ENCODE results near the gene POLR2H. TPM values are rescaled to one million over a fixed set of nuclear protein-coding genes. Genes with fewer than 3 reads are reported as not detected.
A peak's percentile ranks its signal among the peaks of the same experiment; 100 is the strongest.

Gene POLR2H
- polyA plus RNA-seq, 1 of the 3 experiments (the other 2 are of a cell fraction): 206 TPM

DNA sequence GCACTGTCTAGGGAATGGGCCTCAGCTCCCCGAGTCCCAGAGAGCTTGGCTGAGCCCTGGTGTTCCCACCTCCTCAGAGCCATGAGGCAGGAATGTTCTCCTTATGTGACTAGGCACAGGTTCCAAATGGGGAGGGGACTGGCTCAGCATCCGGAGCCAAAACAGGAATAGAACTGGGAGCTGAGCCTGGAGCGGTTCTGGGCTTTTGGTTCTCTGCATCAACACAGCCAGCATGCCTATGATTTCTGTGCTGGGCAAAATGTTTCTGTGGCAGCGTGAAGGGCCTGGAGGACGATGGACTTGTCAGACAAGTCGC lies 24.2 kb upstream of the POLR2H start, which contains the start of gene FAM131A:
Gene FAM131A, plus strand, starts transcription at position 202 of the 316 bp plus-strand sequence. Its CDS starts 31 bp downstream, at position 233.
- 58% methylated on average over 6 of the region's 6 CpGs for whole genome bisulfite sequencing (ENCODE audit: low lambda C conversion rate)
- Histone ChIP-seq H3F3A (replicated peaks; ENCODE audit: insufficient read depth) (peaks cover 36% of the 10 kb centered on the region), H3K36me3 (replicated peaks in 1 of 2; ENCODE audit: control insufficient read depth in 1 of 2, insufficient read depth in 2 of 2, low read length in 1 of 2) (peaks cover 19 to 35% of the 10 kb centered on the region in 2 experiments), H3K9me2 (no peaks in the 10 kb centered on the region), H3K79me2 (ENCODE audit: insufficient read depth) (peaks cover 74% of the 10 kb centered on the region), H3K27ac (ENCODE audit: low read depth in 2 of 2, low read length in 1 of 2) (peak within 1 kb of the TSS; percentile 90 to 92), H3K27me3 (ENCODE audit: insufficient read depth) (no peaks in the 10 kb centered on the region), H3K9ac (peak within 1 kb of the TSS; percentile 83), H3K9me3 (no peaks in the 10 kb centered on the region), H3K4me1 (ENCODE audit: control insufficient read depth in 1 of 2, insufficient read depth in 2 of 2, low read depth in 1 of 2, low read length in 1 of 2) (peaks cover 37 to 45% of the 10 kb centered on the region in 2 experiments; a peak in 3 of 4 replicates), H2AFZ (ENCODE audit: low read depth) (no peak within 1 kb of the TSS), H3K4me2 (peak within 1 kb of the TSS; percentile 85), H3K4me3 (ENCODE audit: low read depth in 2 of 2, low read length in 1 of 2) (peak within 1 kb of the TSS; percentile 72 to 74), H4K20me1 (ENCODE audit: insufficient read depth) (peaks cover 19% of the 10 kb centered on the region)
- TF ChIP-seq, protein P1, sequence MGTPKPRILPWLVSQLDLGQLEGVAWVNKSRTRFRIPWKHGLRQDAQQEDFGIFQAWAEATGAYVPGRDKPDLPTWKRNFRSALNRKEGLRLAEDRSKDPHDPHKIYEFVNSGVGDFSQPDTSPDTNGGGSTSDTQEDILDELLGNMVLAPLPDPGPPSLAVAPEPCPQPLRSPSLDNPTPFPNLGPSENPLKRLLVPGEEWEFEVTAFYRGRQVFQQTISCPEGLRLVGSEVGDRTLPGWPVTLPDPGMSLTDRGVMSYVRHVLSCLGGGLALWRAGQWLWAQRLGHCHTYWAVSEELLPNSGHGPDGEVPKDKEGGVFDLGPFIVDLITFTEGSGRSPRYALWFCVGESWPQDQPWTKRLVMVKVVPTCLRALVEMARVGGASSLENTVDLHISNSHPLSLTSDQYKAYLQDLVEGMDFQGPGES (IDR thresholded peaks at IDR 0.05; ENCODE audit: low read depth, low read length): no peak
- no peak for TF ChIP-seq POLR2AphosphoS5 (IDR thresholded peaks at IDR 0.05; ENCODE audit: low read depth, low read length)
- CTCF ChIA-PET: interaction anchor here (0.7 to 5.2 kb wide), 5 partner anchors 8 to 53 kb away, joined by 3 to 63 read pairs (median 4); no protein-coding TSS in a partner anchor
- POLR2A ChIA-PET: interaction anchor here (0.7 to 3.1 kb wide), 7 partner anchors 8 to 31 kb away, joined by 3 to 19 read pairs (median 4); partner anchors contain the start of genes CLCN2 and POLR2H
- no peak for DNase-seq

DNA sequence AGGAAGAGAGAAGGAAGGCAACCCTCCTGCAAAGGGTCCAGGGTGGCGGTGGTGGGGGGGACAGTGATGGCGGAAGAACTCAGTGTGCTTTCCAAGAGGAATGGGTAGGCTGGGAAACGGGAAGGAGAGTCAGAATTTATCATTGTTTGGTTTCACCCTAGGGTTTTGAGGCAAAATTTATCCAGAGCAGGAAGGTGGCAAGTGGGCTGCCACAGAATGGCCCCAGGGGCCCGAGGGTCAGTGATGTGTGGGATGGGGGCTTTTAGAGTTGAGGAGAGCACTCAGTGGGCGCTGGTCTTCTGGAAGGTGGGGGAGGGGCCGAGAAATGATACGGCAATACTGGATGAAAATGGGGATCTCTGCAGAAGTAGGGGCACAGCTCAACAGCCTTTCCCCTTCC lies 23.5 kb upstream of the POLR2H start:
- H2AFZ ChIP-seq (ENCODE audit: low read depth): no peak overlapping the region
- H3K4me1 ChIP-seq (ENCODE audit: control insufficient read depth in 1 of 2, insufficient read depth in 2 of 2, low read depth in 1 of 2, low read length in 1 of 2): peaks cover 37 to 40% of the 10 kb centered on the region in 2 experiments; a peak in 3 of 4 replicates
- 36% methylated on average over 7 of the region's 7 CpGs for WGBS (ENCODE audit: low lambda C conversion rate)

More for the DNA sequence above, 23.5 kb upstream of the POLR2H start:
- Histone ChIP-seq H3K4me2 (peak overlapping the region; percentile 85), H3K9me3 (no peaks in the 10 kb centered on the region), H3K4me3 (ENCODE audit: low read depth in 2 of 2, low read length in 1 of 2) (peak overlapping the region; percentile 72 to 74), H3K9ac (peak overlapping the region; percentile 83), H3K79me2 (ENCODE audit: insufficient read depth) (peaks cover 69% of the 10 kb centered on the region), H4K20me1 (ENCODE audit: insufficient read depth) (peaks cover 15% of the 10 kb centered on the region), H3K9me2 (no peaks in the 10 kb centered on the region), H3F3A (replicated peaks; ENCODE audit: insufficient read depth) (peaks cover 33% of the 10 kb centered on the region), H3K27ac (ENCODE audit: low read depth in 2 of 2, low read length in 1 of 2) (peak overlapping the region; percentile 90 to 92), H3K36me3 (replicated peaks in 1 of 2; ENCODE audit: control insufficient read depth in 1 of 2, insufficient read depth in 2 of 2, low read length in 1 of 2) (peaks cover 15 to 36% of the 10 kb centered on the region in 2 experiments), H3K27me3 (ENCODE audit: insufficient read depth) (no peaks in the 10 kb centered on the region)
- no peak for DNase-seq
- TF ChIP-seq TAF1 (IDR thresholded peaks at IDR 0.05; ENCODE audit: borderline replicate concordance, low read depth, low read length) (no peak), ELF1 (IDR thresholded peaks at IDR 0.05) (no peak), EZH2phosphoT487 (IDR thresholded peaks at IDR 0.05; ENCODE audit: borderline replicate concordance, low read depth) (no peak), YY1 (IDR thresholded peaks at IDR 0.05; ENCODE audit: low read depth) (no peak), POLR2AphosphoS5 (IDR thresholded peaks at IDR 0.05; ENCODE audit: low read depth, low read length) (no peak), NFIC (IDR thresholded peaks at IDR 0.05; ENCODE audit: borderline replicate concordance) (no peak), RCOR1 (IDR thresholded peaks at IDR 0.05; ENCODE audit: low read length) (no peak), MEF2A (IDR thresholded peaks at IDR 0.05; ENCODE audit: borderline replicate concordance, low read depth) (no peak)
- TF ChIP-seq, protein P2, sequence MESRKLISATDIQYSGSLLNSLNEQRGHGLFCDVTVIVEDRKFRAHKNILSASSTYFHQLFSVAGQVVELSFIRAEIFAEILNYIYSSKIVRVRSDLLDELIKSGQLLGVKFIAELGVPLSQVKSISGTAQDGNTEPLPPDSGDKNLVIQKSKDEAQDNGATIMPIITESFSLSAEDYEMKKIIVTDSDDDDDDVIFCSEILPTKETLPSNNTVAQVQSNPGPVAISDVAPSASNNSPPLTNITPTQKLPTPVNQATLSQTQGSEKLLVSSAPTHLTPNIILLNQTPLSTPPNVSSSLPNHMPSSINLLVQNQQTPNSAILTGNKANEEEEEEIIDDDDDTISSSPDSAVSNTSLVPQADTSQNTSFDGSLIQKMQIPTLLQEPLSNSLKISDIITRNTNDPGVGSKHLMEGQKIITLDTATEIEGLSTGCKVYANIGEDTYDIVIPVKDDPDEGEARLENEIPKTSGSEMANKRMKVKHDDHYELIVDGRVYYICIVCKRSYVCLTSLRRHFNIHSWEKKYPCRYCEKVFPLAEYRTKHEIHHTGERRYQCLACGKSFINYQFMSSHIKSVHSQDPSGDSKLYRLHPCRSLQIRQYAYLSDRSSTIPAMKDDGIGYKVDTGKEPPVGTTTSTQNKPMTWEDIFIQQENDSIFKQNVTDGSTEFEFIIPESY (IDR thresholded peaks at IDR 0.05; ENCODE audit: borderline replicate concordance, low read depth): no peak
- TF ChIP-seq, protein P3, sequence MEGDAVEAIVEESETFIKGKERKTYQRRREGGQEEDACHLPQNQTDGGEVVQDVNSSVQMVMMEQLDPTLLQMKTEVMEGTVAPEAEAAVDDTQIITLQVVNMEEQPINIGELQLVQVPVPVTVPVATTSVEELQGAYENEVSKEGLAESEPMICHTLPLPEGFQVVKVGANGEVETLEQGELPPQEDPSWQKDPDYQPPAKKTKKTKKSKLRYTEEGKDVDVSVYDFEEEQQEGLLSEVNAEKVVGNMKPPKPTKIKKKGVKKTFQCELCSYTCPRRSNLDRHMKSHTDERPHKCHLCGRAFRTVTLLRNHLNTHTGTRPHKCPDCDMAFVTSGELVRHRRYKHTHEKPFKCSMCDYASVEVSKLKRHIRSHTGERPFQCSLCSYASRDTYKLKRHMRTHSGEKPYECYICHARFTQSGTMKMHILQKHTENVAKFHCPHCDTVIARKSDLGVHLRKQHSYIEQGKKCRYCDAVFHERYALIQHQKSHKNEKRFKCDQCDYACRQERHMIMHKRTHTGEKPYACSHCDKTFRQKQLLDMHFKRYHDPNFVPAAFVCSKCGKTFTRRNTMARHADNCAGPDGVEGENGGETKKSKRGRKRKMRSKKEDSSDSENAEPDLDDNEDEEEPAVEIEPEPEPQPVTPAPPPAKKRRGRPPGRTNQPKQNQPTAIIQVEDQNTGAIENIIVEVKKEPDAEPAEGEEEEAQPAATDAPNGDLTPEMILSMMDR (IDR thresholded peaks at IDR 0.05): no peak
- TF ChIP-seq, protein P4, sequence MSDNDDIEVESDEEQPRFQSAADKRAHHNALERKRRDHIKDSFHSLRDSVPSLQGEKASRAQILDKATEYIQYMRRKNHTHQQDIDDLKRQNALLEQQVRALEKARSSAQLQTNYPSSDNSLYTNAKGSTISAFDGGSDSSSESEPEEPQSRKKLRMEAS (IDR thresholded peaks at IDR 0.05; ENCODE audit: low read depth): no peak
- TF ChIP-seq, protein P5, sequence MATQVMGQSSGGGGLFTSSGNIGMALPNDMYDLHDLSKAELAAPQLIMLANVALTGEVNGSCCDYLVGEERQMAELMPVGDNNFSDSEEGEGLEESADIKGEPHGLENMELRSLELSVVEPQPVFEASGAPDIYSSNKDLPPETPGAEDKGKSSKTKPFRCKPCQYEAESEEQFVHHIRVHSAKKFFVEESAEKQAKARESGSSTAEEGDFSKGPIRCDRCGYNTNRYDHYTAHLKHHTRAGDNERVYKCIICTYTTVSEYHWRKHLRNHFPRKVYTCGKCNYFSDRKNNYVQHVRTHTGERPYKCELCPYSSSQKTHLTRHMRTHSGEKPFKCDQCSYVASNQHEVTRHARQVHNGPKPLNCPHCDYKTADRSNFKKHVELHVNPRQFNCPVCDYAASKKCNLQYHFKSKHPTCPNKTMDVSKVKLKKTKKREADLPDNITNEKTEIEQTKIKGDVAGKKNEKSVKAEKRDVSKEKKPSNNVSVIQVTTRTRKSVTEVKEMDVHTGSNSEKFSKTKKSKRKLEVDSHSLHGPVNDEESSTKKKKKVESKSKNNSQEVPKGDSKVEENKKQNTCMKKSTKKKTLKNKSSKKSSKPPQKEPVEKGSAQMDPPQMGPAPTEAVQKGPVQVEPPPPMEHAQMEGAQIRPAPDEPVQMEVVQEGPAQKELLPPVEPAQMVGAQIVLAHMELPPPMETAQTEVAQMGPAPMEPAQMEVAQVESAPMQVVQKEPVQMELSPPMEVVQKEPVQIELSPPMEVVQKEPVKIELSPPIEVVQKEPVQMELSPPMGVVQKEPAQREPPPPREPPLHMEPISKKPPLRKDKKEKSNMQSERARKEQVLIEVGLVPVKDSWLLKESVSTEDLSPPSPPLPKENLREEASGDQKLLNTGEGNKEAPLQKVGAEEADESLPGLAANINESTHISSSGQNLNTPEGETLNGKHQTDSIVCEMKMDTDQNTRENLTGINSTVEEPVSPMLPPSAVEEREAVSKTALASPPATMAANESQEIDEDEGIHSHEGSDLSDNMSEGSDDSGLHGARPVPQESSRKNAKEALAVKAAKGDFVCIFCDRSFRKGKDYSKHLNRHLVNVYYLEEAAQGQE (IDR thresholded peaks at IDR 0.05; ENCODE audit: low read depth, low read length): no peak
- ChIA-PET POLR2A (interaction anchor here (1.1 to 3.1 kb wide), 9 partner anchors 7 to 31 kb away, joined by 3 to 19 read pairs (median 8); partner anchors contain the start of genes CLCN2 and POLR2H), CTCF (interaction anchor here (1.1 to 5.2 kb wide), 4 partner anchors 16 to 54 kb away, joined by 3 to 63 read pairs (median 4); no protein-coding TSS in a partner anchor)

Measured in SK-N-SH (cell line).